IPS DF 6.9 (cell line): Measurements from ENCODE around the gene COL26A1.

Source experiments
- DNase-seq: peaks from one replicate; pipeline ENCODE4 v3.0.0-alpha.2; 2013; ENCODE audit warnings: low read depth, low spot score
- H3K27ac ChIP-seq: one replicate; pipeline ENCODE4 v1.5.1; 2013; ENCODE audit warnings: low read length, control low read depth
- H3K27me3 ChIP-seq: 2 replicates; pipeline ENCODE4 v1.6.1; 2013; ENCODE audit warnings: mild to moderate bottlenecking, low read length; ENCODE audit not compliant: control insufficient read depth, insufficient read depth
- H3K36me3 ChIP-seq: 2 replicates; pipeline ENCODE4 v1.6.1; 2013; ENCODE audit warnings: low read length; ENCODE audit not compliant: control insufficient read depth, insufficient read depth
- H3K4me1 ChIP-seq: 2 replicates; pipeline ENCODE4 v1.6.1; 2013; ENCODE audit warnings: low read length; ENCODE audit not compliant: control insufficient read depth, insufficient read depth
- H3K4me3 ChIP-seq: 2 replicates; pipeline ENCODE4 v1.5.1; 2013; ENCODE audit warnings: mild to moderate bottlenecking, low read length
- H3K9me3 ChIP-seq: 2 replicates; pipeline ENCODE4 v1.6.1; 2013; ENCODE audit warnings: low read length, inconsistent platforms; ENCODE audit not compliant: control insufficient read depth, insufficient read depth
- WGBS: extraction: QIAGEN DNeasy Blood & Tissue Kit; methylation state at CpG from one replicate; pipeline ENCODE4 v1.1.7; 2013; ENCODE audit warnings: mixed read lengths, missing lambda C conversion rate; ENCODE audit not compliant: insufficient read length, insufficient coverage; 5-methylcytosine and 5-hydroxymethylcytosine counted together

The COL26A1 gene

GRCh38 chr7:101542527-101543241 is 180.0 kb downstream of the COL26A1 start:
- 0 out of 2 replicates have a peak, but pooled peaks cover 1% of the 10 kb centered on the region for H3K4me1 ChIP-seq
- no CpG with 5 or more reads among the region's 16 CpGs for WGBS

GRCh38 chr7:101543242-101543766 is 180.6 kb downstream of the COL26A1 start:
- WGBS: no CpG with 5 or more reads among the region's 5 CpGs
- no peaks in the 10 kb centered on the region; the same call in 1 of the 2 replicates for H3K36me3 ChIP-seq

More at GRCh38 chr7:101542527-101543241, 180.0 kb downstream of the COL26A1 start:
- Histone ChIP-seq H3K27ac (no peak overlapping the region), H3K36me3 (no peaks in the 10 kb centered on the region; the same call in 1 of the 2 replicates), H3K27me3 (no peaks in the 10 kb centered on the region), H3K9me3 (no peaks in the 10 kb centered on the region), H3K4me3 (no peak overlapping the region)
- peak; percentile 78 for DNase-seq

GRCh38 chr7:101543846-101544245 is 181.2 kb downstream of the COL26A1 start:
- no peak for DNase-seq
- Histone ChIP-seq H3K9me3 (no peaks in the 10 kb centered on the region), H3K36me3 (no peaks in the 10 kb centered on the region; the same call in 1 of the 2 replicates), H3K27me3 (no peaks in the 10 kb centered on the region), H3K4me1 (no peaks in the 10 kb centered on the region), H3K4me3 (no peak overlapping the region), H3K27ac (no peak overlapping the region)
- WGBS: no CpG with 5 or more reads among the region's 10 CpGs

More at GRCh38 chr7:101543242-101543766, 180.6 kb downstream of the COL26A1 start:
- no peak for DNase-seq
- Histone ChIP-seq H3K27ac (no peak overlapping the region), H3K27me3 (no peaks in the 10 kb centered on the region), H3K4me3 (no peak overlapping the region), H3K4me1 (no peaks in the 10 kb centered on the region), H3K9me3 (no peaks in the 10 kb centered on the region)

DNA sequence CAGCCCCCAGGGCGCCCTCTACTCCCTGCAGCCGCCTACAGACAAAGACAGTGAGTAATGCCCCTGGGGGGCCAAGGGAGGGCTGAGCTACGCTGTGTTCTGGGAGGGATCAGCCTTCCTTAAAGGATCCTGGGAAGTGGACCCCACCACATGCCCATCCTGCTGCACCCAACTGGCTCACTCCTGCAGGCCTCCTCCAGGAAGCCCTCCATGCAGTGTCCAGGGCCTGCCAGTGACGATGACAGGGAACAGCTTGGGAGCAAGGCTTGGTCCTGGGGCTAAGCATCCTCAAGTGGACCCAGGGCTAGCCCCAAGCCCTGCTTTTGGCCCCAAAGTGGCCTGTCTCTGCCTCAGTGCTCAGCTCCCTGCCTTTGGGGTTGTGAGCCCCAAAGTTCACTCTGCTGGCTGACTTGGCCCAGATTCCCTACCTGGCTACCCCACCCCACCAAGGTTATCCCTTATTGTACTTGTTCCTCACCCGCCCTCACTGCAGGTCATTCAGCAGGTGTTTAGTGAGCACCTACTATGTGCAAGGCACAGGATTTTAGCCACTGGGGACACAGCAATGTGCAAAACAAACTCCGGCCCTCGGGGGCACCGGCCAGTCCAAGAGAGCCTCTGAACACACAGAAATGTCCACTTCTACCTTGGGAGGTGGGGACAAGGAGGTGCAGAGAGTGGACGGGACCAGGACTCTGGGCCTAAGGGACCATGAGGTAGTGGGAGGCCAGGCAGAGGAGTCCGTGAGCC is 182.9 kb downstream of the COL26A1 start:
- H3K9me3 ChIP-seq: no peaks in the 10 kb centered on the region
- no peak for DNase-seq
- H3K27ac ChIP-seq: no peak overlapping the region
- no peak overlapping the region for H3K4me3 ChIP-seq
- H3K36me3 ChIP-seq: no peaks in the 10 kb centered on the region; the same call in 1 of the 2 replicates
- H3K4me1 ChIP-seq: no peaks in the 10 kb centered on the region
- no peaks in the 10 kb centered on the region for H3K27me3 ChIP-seq
- no CpG with 5 or more reads among the region's 10 CpGs for WGBS

DNA sequence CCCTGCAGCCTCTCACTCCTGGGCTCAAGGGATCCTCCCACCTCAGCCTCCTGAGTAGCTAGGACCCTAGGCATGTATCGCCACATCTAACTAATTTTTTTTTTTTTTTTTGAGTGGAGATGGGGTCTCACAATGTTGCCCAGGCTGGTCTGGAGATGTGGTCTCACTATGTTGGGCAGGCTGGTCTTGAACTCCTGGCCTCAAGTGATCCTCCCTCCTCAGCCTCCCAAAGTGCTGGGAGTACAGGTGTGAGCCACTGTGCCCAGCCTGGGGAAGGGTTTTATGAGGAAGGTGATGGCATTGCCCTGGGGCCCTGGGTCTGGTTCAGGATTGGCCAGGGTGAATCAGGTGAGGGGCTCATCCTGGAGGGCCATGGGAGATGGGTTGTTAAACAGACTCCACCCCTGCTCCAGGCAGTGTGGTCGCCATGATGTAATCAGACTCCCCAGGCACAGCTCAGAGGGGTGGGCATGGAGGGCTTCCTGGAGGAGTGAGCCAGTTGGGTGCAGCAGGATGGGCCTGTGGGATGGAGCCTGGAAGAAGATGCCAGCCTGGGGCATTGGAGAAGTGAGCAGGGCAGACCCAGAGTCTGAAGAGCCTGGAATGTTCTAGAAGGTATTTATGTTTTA is 183.7 kb downstream of the COL26A1 start:
- Histone ChIP-seq H3K36me3 (no peaks in the 10 kb centered on the region; the same call in 1 of the 2 replicates), H3K9me3 (no peaks in the 10 kb centered on the region), H3K4me3 (no peak overlapping the region), H3K27me3 (no peaks in the 10 kb centered on the region), H3K4me1 (no peaks in the 10 kb centered on the region), H3K27ac (no peak overlapping the region)
- WGBS: no CpG with 5 or more reads among the region's 2 CpGs
- DNase-seq: no peak

DNA sequence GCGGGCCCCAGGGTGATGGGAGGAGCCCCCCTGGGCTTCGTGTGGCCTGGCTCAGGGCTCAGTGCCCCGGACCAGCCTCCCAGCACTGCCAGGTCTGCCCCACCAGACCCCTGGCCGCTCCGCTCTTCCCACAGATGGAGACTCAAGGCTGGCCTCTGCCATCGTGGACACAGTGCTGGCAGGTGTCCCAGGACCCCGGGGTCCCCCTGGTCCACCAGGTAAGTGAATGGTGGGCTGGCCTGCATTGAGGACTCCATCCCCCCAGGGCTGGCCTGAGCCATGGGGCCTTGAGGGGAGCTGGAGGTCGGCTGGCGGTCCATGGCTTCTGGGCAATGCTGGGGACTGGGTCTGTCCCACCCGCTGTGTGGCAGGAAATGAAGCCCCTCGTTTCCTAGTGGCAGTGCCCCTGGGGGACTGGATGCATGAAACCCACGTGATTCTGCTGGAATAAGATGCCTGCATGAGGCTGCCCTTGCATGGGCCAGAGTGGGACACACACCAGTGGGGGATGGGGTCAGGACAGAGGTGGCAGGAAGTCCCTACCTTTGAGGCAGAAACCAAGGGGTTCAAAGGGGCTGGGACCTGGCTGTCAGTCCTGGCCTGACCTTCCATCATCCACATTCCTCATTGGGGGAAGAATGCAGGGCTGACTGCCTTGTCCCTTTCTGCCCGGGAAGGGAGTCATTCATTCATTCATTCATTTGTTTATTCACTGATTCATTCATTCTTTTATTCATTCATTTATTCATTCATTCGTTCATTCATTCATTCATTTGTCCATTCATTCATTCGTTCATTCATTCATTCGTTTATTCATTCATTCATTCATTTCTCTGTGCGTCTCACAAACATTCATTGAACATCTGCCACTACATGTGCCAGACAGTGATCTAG is 184.6 kb downstream of the COL26A1 start:
- no CpG with 5 or more reads among the region's 17 CpGs for WGBS
- no peak for DNase-seq
- Histone ChIP-seq H3K9me3 (no peaks in the 10 kb centered on the region), H3K27ac (no peak overlapping the region), H3K4me1 (no peaks in the 10 kb centered on the region), H3K4me3 (no peak overlapping the region), H3K36me3 (no peaks in the 10 kb centered on the region; the same call in 1 of the 2 replicates), H3K27me3 (no peaks in the 10 kb centered on the region)

DNA sequence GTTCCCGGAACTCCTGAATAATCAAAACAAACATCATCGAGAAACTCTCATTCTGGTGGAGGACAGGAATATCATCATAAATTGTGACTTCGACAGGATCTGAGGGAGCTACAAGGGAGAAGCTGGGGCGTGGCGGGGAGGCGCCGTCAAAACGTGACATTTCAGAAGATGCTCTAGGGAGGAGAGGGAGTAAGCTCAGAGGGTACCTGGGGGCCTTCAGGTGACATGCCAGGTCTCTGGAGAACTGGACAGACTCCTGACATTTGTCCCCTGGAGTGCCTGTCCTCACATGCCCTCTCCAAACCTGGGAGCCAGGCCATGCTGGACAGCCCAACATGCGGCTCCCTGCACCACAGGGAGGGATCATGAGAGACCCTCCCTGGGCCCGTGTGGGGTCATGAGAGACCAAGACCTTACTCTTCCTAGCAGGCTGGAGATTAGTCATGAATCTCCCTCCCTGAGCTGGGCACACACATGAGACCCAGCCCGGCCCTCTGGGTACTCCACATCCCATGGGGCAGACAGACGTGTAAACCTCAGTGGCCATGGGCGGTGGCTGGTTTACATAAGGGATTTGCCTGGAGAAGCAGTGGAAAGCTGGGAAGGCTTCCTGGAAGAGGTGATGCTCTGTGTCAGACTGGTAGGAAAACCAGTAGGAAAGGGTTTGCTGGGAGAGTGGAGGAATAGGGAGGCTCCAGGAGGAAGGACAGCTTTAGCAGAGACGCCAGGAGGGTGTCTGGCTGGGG is 185.4 kb downstream of the COL26A1 start:
- no CpG with 5 or more reads among the region's 14 CpGs for WGBS
- no peaks in the 10 kb centered on the region for H3K9me3 ChIP-seq

GRCh38 chr7:101549734-101550133 is 187.1 kb downstream of the COL26A1 start:
- Histone ChIP-seq H3K4me1 (no peaks in the 10 kb centered on the region), H3K9me3 (no peaks in the 10 kb centered on the region), H3K4me3 (no peak overlapping the region), H3K36me3 (no peaks in the 10 kb centered on the region; the same call in 1 of the 2 replicates), H3K27me3 (no peaks in the 10 kb centered on the region), H3K27ac (no peak overlapping the region)
- no peak for DNase-seq
- no CpG with 5 or more reads among the region's 5 CpGs for WGBS

More for the DNA sequence above, 185.4 kb downstream of the COL26A1 start:
- DNase-seq: no peak
- Histone ChIP-seq H3K4me1 (no peaks in the 10 kb centered on the region), H3K36me3 (no peaks in the 10 kb centered on the region; the same call in 1 of the 2 replicates), H3K27ac (no peak overlapping the region), H3K4me3 (no peak overlapping the region), H3K27me3 (no peaks in the 10 kb centered on the region)
